ENCODE measurements around the gene SLC28A1. TPM values are rescaled to one million over a fixed set of nuclear protein-coding genes. Genes with fewer than 3 reads are reported as not detected.
A peak's percentile ranks its signal among the peaks of the same experiment; 100 is the strongest.

SLC28A1 gene
- total RNA-seq, 1 experiment from 2014 or later: not detected

DNA sequence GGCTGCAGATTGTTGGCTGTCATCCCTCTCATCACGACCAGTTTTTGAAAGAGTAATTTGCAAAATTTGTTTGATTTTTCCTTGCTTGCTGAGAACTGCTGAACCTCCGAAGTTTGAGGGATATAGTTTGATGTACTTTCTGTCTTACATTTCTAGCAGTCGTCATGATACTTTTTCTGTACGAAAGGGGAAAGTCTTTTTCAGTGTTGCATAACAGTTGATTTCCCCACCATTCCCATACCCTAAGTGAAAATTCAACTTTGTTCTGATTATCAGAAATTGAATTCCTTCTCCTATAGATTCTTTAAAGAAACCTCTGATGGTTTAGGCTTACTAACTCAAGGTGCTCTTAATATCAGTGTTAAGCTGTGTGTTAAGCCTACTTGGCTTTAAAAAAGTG is 98.8 kb downstream of the SLC28A1 start:
- ChIA-PET RAD21 (ENCODE audit: low non-redundant PET in 1 of 2, low total read pairs in 2 of 2, uncharacterized antibody in 2 of 2, unreplicated experiment in 2 of 2) (no interaction called here), CTCF (no interaction called here), POLR2A (no interaction called here)
- peaks cover 57% of the 10 kb centered on the region for H3K79me2 ChIP-seq (ENCODE audit: insufficient read depth, low read length)
- peak overlapping the region in 1 of 2 experiments; percentile 69; a peak in 3 of 4 replicates for H3K4me3 ChIP-seq (replicated peaks in 1 of 2; ENCODE audit: low read depth in 1 of 2, low read length in 2 of 2)
- no TSS peak for BruUV-seq (replicated peaks)
- intact Hi-C loops (cut with micrococcal nuclease): loop anchor here (2.0 kb wide), 1 partner anchor 62 kb away; no protein-coding TSS in a partner anchor
- no peaks in the 10 kb centered on the region for H3K9me2 ChIP-seq (ENCODE audit: insufficient read depth)
- ATAC-seq: no peak
- peaks cover 7% of the 10 kb centered on the region; the same call in 1 of the 2 replicates for H4K20me1 ChIP-seq (ENCODE audit: insufficient read depth)
- no peaks in the 10 kb centered on the region for H3K36me3 ChIP-seq (ENCODE audit: control insufficient read depth in 1 of 2, insufficient read depth in 2 of 2, low read length in 2 of 2)
- peaks cover 10 to 31% of the 10 kb centered on the region in 2 experiments; a peak in 3 of 4 replicates for H3K4me1 ChIP-seq (ENCODE audit: control insufficient read depth in 1 of 2, insufficient read depth in 2 of 2, low read length in 2 of 2)
- no peak overlapping the region for H3K27ac ChIP-seq (ENCODE audit: low read depth, low read length)
- H3K27me3 ChIP-seq (ENCODE audit: insufficient read depth, low read length): no peaks in the 10 kb centered on the region
- DNase-seq (ENCODE audit: low read depth, low spot score): no peak
- TF ChIP-seq CEBPB (IDR thresholded peaks at IDR 0.05; ENCODE audit: low read depth): no peak
- no peak for TF ChIP-seq YY1 (IDR thresholded peaks at IDR 0.05; ENCODE audit: extremely low read depth, insufficient replicate concordance, low read depth, low read length)
- no peak for TF ChIP-seq RAD21 (IDR thresholded peaks at IDR 0.05; ENCODE audit: low read depth)
- TF ChIP-seq, protein P1, sequence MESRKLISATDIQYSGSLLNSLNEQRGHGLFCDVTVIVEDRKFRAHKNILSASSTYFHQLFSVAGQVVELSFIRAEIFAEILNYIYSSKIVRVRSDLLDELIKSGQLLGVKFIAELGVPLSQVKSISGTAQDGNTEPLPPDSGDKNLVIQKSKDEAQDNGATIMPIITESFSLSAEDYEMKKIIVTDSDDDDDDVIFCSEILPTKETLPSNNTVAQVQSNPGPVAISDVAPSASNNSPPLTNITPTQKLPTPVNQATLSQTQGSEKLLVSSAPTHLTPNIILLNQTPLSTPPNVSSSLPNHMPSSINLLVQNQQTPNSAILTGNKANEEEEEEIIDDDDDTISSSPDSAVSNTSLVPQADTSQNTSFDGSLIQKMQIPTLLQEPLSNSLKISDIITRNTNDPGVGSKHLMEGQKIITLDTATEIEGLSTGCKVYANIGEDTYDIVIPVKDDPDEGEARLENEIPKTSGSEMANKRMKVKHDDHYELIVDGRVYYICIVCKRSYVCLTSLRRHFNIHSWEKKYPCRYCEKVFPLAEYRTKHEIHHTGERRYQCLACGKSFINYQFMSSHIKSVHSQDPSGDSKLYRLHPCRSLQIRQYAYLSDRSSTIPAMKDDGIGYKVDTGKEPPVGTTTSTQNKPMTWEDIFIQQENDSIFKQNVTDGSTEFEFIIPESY (IDR thresholded peaks at IDR 0.05; ENCODE audit: extremely low read depth, insufficient replicate concordance, low read length): no peak
- no peak for TF ChIP-seq POLR2A (IDR thresholded peaks at IDR 0.05; ENCODE audit: borderline replicate concordance, extremely low read depth, insufficient read depth, insufficient read length)
- TF ChIP-seq, protein P2, sequence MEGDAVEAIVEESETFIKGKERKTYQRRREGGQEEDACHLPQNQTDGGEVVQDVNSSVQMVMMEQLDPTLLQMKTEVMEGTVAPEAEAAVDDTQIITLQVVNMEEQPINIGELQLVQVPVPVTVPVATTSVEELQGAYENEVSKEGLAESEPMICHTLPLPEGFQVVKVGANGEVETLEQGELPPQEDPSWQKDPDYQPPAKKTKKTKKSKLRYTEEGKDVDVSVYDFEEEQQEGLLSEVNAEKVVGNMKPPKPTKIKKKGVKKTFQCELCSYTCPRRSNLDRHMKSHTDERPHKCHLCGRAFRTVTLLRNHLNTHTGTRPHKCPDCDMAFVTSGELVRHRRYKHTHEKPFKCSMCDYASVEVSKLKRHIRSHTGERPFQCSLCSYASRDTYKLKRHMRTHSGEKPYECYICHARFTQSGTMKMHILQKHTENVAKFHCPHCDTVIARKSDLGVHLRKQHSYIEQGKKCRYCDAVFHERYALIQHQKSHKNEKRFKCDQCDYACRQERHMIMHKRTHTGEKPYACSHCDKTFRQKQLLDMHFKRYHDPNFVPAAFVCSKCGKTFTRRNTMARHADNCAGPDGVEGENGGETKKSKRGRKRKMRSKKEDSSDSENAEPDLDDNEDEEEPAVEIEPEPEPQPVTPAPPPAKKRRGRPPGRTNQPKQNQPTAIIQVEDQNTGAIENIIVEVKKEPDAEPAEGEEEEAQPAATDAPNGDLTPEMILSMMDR (IDR thresholded peaks at IDR 0.05 in 2 of 3, conservative IDR thresholded peaks at IDR 0.05 in 1 of 3; ENCODE audit: borderline replicate concordance in 1 of 3, insufficient read depth in 1 of 3, low read depth in 2 of 3, low read length in 2 of 3): no peak
- no peak for TF ChIP-seq SIN3A (IDR thresholded peaks at IDR 0.05; ENCODE audit: low read depth)
- TF ChIP-seq, protein P3, sequence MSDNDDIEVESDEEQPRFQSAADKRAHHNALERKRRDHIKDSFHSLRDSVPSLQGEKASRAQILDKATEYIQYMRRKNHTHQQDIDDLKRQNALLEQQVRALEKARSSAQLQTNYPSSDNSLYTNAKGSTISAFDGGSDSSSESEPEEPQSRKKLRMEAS (IDR thresholded peaks at IDR 0.05): no peak
- TF ChIP-seq ZFX (IDR thresholded peaks at IDR 0.05): no peak
- TF ChIP-seq SP1 (IDR thresholded peaks at IDR 0.05; ENCODE audit: low read depth): no peak
- no peak for TF ChIP-seq SRF (IDR thresholded peaks at IDR 0.05; ENCODE audit: low read depth)
- no peak for TF ChIP-seq ZNF274 (IDR thresholded peaks at IDR 0.05; ENCODE audit: low read depth, low read length)
- TF ChIP-seq, protein P4, sequence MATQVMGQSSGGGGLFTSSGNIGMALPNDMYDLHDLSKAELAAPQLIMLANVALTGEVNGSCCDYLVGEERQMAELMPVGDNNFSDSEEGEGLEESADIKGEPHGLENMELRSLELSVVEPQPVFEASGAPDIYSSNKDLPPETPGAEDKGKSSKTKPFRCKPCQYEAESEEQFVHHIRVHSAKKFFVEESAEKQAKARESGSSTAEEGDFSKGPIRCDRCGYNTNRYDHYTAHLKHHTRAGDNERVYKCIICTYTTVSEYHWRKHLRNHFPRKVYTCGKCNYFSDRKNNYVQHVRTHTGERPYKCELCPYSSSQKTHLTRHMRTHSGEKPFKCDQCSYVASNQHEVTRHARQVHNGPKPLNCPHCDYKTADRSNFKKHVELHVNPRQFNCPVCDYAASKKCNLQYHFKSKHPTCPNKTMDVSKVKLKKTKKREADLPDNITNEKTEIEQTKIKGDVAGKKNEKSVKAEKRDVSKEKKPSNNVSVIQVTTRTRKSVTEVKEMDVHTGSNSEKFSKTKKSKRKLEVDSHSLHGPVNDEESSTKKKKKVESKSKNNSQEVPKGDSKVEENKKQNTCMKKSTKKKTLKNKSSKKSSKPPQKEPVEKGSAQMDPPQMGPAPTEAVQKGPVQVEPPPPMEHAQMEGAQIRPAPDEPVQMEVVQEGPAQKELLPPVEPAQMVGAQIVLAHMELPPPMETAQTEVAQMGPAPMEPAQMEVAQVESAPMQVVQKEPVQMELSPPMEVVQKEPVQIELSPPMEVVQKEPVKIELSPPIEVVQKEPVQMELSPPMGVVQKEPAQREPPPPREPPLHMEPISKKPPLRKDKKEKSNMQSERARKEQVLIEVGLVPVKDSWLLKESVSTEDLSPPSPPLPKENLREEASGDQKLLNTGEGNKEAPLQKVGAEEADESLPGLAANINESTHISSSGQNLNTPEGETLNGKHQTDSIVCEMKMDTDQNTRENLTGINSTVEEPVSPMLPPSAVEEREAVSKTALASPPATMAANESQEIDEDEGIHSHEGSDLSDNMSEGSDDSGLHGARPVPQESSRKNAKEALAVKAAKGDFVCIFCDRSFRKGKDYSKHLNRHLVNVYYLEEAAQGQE (IDR thresholded peaks at IDR 0.05; ENCODE audit: low read depth): no peak
- no peak for TF ChIP-seq FOSL1 (IDR thresholded peaks at IDR 0.05; ENCODE audit: low read depth)
- no peak overlapping the region for H2AFZ ChIP-seq (ENCODE audit: low read depth, low read length, poor library complexity, severe bottlenecking)
- H3K9ac ChIP-seq (ENCODE audit: low read length): peak overlapping the region; percentile 81; the same call in 1 of the 2 replicates
- no peaks in the 10 kb centered on the region for H3K9me3 ChIP-seq (ENCODE audit: control insufficient read depth in 1 of 2, insufficient read depth in 1 of 2, low read depth in 1 of 2, low read length in 2 of 2)
- H3K4me2 ChIP-seq (ENCODE audit: low read length): peak overlapping the region; percentile 92
